HG03520 (cell line): Measurements from ENCODE around the gene PLCD1.
"Not testable (repeated sequence)": the region's sequence is repeated elsewhere in the genome, so short reads cannot be mapped to it uniquely, and the experiment has no call there.

Experiments
- ATAC-seq: cut with Tn5 transposase; IDR thresholded peaks from one replicate; pipeline ENCODE4 v1.9.1; 2021; ENCODE audit warnings: mild to moderate bottlenecking, moderate library complexity; ENCODE audit not compliant: unreplicated experiment

Gene PLCD1

GRCh38 chr3:38038447-38038911, 9.0 kb upstream of the PLCD1 start:
- no peak for ATAC-seq

- ATAC-seq = no peak
These were observed 7.5 kb upstream of the PLCD1 start for GRCh38 chr3:38036906-38037305.

DNA sequence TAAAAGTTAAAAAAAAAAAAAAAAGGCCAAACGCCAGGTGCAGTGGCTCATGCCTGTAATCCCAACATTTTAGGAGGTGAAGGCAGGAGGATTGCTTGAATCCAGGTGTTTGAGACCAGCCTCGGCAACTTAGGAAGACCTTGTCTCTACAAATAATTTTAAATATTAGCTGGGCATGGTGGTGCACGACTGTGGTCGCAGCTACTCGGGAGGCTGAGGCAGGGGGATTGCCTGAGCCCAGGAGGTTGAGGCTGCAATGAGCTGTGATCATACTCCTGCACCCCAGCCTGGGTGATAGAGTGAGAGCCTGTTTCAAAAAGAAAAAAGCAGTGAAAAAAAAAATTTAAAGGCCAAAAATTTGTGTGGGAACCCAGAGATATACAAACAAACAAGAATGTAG, 6.8 kb upstream of the PLCD1 start:
- ATAC-seq = no peak

GRCh38 chr3:38034335-38034734, 4.9 kb upstream of the PLCD1 start:
- ATAC-seq = not testable (repeated sequence)

GRCh38 chr3:38033586-38033985, 4.1 kb upstream of the PLCD1 start:
- not testable (repeated sequence) for ATAC-seq

DNA sequence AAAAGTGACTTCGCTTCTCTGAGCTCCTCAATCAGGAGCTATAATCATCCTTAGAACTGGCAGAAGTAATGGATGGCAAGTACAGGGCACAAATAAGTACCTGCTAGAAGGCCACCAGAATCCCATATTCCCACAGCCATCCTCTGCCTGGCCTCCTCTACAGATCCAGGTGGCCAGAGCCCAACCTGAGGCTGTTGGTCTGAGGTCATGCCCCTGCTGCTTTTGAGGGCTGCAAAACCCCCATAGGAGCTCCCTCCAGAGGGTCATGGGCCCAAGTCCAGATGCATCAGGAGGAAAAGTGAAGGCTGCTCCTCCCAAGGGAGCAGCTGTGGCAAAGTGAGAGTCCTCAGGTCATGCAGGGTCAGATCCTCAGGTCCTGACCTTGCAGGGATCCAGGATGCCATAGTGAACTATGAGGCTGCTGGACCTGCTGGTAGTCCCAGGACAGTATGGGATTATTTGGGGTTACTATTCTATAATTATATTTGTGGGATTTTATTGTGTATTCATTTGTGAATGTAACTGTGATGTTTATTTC, 3.0 kb upstream of the PLCD1 start:
- no peak for ATAC-seq

GRCh38 chr3:38031022-38031994, 1.9 kb upstream of the PLCD1 start:
- ATAC-seq = no peak

DNA sequence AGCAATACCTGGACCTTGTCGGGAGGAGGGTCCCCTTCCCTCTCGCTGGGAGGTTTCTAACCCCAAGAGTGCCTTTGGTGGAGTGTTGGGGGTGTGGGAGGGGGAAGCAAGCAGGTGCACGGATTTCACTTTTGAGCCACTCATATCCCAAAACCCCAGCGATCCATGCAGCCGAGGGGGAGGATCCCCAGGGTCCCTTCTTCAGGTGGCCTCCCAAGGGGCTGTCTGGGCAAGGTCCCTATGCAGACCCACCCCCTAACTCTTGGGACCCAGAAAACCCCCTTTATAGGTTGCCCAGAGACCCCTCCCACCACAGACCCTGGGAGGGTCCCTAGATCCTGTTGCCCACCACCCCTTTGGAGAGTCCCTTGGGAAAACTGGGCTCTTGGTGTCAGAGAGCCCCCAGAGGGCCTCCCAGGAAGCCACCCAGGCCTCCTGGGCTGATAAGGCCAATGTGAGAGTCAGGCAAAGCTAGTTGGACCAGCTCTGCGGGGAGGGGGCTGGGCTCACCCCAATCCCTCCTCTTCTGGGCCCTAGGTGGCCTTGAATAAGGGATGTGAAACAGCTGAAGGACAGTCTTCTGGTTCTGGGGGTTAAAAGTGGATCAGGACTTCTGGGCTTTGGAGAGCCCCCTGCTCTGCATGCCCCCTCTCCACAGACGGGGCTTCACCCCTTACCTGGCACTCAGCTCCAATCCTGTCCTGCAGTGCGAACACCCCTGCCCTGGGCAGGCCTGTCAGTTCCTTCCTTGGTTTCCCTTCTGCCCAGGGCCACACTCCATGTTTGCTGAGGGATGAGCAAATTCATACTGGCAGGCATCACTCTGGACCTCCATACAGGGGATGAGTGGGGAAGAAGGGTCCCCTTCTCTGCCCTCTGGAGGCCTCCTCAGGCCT, 932 bp upstream of the PLCD1 start:
- ATAC-seq = no peak

- ATAC-seq = no peak
These were observed 651 bp downstream of the PLCD1 start for GRCh38 chr3:38028621-38029361.

DNA sequence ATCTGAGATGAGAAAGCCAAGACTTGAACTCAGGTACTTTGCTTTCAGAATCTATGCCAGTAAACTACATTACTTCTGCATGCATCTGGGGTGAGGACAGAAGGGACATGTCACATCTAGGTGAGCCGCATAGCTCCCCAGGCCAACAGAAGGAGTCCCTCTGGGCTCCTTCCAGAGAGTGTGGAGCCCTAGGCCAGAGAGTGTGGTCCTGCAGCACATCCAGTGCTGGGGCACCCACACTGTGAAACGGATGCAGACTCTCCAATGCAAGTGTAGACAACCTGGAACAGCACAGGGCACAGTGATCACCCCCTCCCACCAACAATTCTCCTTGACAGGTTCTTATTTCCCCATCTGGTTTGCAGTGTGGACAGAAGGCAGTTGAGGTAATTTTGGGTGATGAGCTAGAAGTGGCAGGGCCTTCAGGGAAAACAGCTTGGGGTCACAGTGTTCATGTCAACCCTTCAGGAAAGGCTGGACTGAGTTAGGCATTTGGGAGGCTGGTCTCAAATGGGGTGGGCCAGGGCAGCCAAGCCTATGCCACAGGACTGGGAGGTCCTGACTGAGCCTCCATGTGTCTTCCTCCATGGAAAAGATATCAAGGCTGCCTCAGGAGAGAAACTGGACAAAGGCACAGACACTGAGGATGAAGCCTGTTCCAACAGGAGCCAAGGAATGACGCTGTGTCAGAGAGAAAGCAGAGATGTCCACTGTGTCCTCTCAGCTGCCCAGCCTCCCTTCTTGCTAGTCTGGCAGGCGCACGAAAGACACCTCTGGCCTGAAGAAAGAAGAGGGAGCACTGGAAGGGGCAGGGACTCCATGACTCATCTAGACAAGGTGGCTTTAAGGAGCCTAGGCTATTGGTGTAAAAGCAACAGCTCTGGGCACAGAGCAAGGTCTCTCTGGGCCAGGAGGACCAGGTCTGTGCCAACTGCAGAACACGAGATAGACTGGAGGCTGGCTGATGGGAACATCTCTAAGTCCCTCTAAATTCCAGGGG, 1.7 kb downstream of the PLCD1 start:
- no peak for ATAC-seq

DNA sequence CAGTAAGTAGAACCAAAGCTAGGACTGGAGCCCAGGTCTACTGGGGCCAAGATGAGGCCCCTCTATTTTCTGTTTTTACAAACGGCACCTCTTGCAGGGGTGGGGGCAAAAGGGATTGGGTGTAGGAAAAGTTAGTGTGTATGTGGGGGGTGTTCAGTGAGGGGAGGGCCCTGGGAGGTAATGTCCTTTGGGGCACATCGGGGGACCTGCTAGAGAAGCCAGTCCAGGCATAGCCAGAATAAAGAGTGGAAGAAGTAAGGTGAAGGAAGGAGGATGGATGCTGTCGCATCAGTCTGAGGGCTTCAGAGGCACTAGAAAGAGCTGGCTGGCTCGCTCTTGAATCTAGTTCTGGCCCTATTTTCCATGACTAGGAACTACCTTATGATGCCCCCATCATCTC, 2.6 kb downstream of the PLCD1 start:
- ATAC-seq = no peak

GRCh38 chr3:38022896-38023709, 6.3 kb downstream of the PLCD1 start:
- ATAC-seq = no peak

DNA sequence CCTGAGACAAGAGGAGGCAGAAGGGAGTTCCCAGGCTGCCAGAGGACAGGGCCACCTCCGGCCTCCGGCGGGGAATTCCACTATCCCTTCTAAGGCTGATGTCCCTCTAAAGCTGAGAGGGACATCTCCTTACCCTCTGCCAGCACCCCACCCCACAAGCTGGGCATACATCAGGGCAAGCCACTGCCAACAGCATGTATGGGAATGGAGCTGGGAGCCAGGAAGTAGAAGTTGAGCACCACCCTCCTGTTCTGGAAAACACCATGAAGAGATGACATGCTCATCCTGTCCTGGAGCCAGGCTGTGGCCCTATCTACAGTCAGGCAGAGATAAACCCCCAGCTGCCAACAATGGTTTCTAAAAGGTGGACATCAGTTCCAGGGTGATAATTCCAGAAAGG, 7.1 kb downstream of the PLCD1 start:
- no peak for ATAC-seq

- no peak for ATAC-seq
These were observed 8.2 kb downstream of the PLCD1 start for GRCh38 chr3:38021196-38021595.

DNA sequence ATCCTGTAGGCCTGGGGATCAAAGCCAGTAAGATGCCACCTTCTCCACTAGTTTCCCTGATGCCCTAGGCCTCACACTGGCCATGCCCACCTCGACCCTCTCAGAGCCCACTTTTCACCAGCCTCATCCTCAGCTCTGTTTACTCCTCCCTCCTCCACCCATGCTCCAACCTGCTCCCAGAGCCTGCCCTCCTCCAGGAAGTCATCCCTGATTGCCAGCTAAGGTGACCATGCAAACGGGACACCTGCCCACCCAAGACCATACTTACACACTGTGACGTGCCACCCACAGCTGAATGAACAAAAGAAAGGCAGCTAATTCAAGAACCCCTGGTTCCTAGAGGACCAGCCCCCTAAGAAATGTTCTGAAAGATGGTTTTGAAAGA, 9.1 kb downstream of the PLCD1 start:
- no peak for ATAC-seq

- no peak for ATAC-seq
These were observed 9.6 kb downstream of the PLCD1 start for GRCh38 chr3:38019658-38020341.

DNA sequence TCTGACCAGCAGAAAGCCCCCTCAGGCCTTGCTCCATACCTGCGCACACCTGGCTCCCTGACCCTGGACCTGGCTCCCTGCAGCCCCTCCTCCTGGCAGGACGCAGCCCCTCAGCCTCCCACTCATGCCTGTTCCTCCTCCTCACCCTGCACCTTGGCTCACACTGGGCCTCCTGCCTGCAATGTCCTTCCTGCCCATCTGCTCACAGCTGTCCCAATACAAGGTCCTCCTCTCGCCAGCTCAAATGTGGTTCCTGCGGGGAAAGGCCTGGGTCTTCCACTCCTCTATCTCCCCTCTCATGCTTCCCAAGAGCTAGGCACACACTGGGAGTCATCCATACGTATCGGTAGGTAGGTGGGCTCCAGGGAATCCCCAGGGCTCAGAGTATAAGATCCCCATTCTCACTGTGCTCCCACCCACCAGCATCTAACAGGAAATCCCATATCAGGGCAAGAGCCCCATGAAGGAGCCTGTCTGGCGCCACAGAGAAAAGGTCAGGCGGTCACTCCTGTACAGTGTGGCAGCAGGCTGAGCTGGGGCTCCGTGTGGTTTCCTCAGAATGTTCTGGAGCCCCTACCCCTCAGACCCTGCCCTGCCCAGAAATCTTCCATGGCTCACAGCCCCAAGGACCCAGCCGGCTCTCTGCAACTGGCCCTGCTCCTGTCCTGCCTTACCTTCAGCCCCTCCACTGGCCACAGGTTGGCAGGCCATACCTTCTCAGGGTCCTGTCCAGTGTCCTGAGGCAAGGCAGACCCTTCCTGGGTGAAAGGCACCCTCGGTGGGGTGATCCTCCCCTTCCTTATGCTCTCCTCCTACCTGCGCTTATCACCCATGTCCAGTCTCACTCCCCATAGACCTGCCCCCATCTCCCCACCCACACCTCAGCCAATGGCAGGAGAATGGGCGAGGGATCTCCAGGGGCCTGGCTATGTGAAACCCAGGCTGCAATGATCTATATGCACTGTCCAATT, 10.9 kb downstream of the PLCD1 start:
- ATAC-seq = no peak
